ENCODE data around the gene MZF1.
A peak's percentile ranks its signal among the peaks of the same experiment; 100 is the strongest.

Gene MZF1

GRCh38 chr19:58519087-58519354 is 54.1 kb downstream of the MZF1 start:
- peaks cover 21% of the 10 kb centered on the region for H4K20me1 ChIP-seq (ENCODE audit: insufficient read depth, low read length)
- DNase-seq: peak; percentile 79
- H3K79me2 ChIP-seq (ENCODE audit: insufficient read depth, low read length): peaks cover 59% of the 10 kb centered on the region
- H2AFZ ChIP-seq (ENCODE audit: low read depth, low read length): peak overlapping the region; percentile 88
- H3K4me2 ChIP-seq (ENCODE audit: insufficient read depth, low read length): peak overlapping the region; percentile 90
- H3K27me3 ChIP-seq (ENCODE audit: insufficient read depth, low read length, poor library complexity): no peaks in the 10 kb centered on the region
- H3K4me1 ChIP-seq (ENCODE audit: insufficient read depth, low read length): peaks cover 55% of the 10 kb centered on the region
- H3K4me3 ChIP-seq (ENCODE audit: low read depth in 1 of 2, low read length in 2 of 2): peak overlapping the region; percentile 82 to 92
- peak overlapping the region; percentile 94 for H3K27ac ChIP-seq (ENCODE audit: low read length)
- no peaks in the 10 kb centered on the region for H3K9me3 ChIP-seq (ENCODE audit: insufficient read depth, low read length, severe bottlenecking)
- H3K9ac ChIP-seq (ENCODE audit: low read depth, low read length): peak overlapping the region; percentile 98
- peak; percentile 44 for ATAC-seq (ENCODE audit: insufficient read depth, low read depth)
- no peak for TF ChIP-seq EZH2 (IDR thresholded peaks at IDR 0.05; ENCODE audit: borderline replicate concordance, low read depth, low read length, severe bottlenecking)
- TF ChIP-seq CTCF (IDR thresholded peaks at IDR 0.05; ENCODE audit: borderline replicate concordance, extremely low read depth, low read length, poor library complexity, severe bottlenecking): peak; percentile 86
- peaks cover 29% of the 10 kb centered on the region for H3K36me3 ChIP-seq (ENCODE audit: insufficient read depth, low read length)

- Histone ChIP-seq H3K9ac (ENCODE audit: low read depth, low read length) (peak overlapping the region; percentile 98), H3K79me2 (ENCODE audit: insufficient read depth, low read length) (peaks cover 60% of the 10 kb centered on the region), H2AFZ (ENCODE audit: low read depth, low read length) (peak overlapping the region; percentile 88; the same call in 1 of the 2 replicates), H3K36me3 (ENCODE audit: insufficient read depth, low read length) (peaks cover 29% of the 10 kb centered on the region), H3K4me3 (ENCODE audit: low read depth in 1 of 2, low read length in 2 of 2) (peak overlapping the region; percentile 82 to 92), H4K20me1 (ENCODE audit: insufficient read depth, low read length) (peaks cover 21% of the 10 kb centered on the region), H3K4me1 (ENCODE audit: insufficient read depth, low read length) (peaks cover 59% of the 10 kb centered on the region), H3K27ac (ENCODE audit: low read length) (peak overlapping the region; percentile 94), H3K9me3 (ENCODE audit: insufficient read depth, low read length, severe bottlenecking) (no peaks in the 10 kb centered on the region), H3K4me2 (ENCODE audit: insufficient read depth, low read length) (peak overlapping the region; percentile 90), H3K27me3 (ENCODE audit: insufficient read depth, low read length, poor library complexity) (no peaks in the 10 kb centered on the region)
- TF ChIP-seq EZH2 (IDR thresholded peaks at IDR 0.05; ENCODE audit: borderline replicate concordance, low read depth, low read length, severe bottlenecking): no peak
- no peak for TF ChIP-seq CTCF (IDR thresholded peaks at IDR 0.05; ENCODE audit: borderline replicate concordance, extremely low read depth, low read length, poor library complexity, severe bottlenecking)
- peak; percentile 36 for DNase-seq
- no peak for ATAC-seq (ENCODE audit: insufficient read depth, low read depth)
Observed at GRCh38 chr19:58518256-58519086, 54.7 kb downstream of the MZF1 start.

GRCh38 chr19:58516964-58517833 is 55.9 kb downstream of the MZF1 start:
- peaks cover 29% of the 10 kb centered on the region for H3K36me3 ChIP-seq (ENCODE audit: insufficient read depth, low read length)
- H3K4me2 ChIP-seq (ENCODE audit: insufficient read depth, low read length): peak overlapping the region; percentile 90
- H3K27me3 ChIP-seq (ENCODE audit: insufficient read depth, low read length, poor library complexity): no peaks in the 10 kb centered on the region
- no peak overlapping the region for H2AFZ ChIP-seq (ENCODE audit: low read depth, low read length)
- ATAC-seq (ENCODE audit: insufficient read depth, low read depth) (no peak), DNase-seq (no peak)
- peak; percentile 48 for TF ChIP-seq CTCF (IDR thresholded peaks at IDR 0.05; ENCODE audit: borderline replicate concordance, extremely low read depth, low read length, poor library complexity, severe bottlenecking)
- no peak for TF ChIP-seq EZH2 (IDR thresholded peaks at IDR 0.05; ENCODE audit: borderline replicate concordance, low read depth, low read length, severe bottlenecking)
- 0 out of 4 replicates have a peak overlapping the region, but pooled peaks of 1 of the 2 experiments have one; percentile 15 for H3K4me3 ChIP-seq (ENCODE audit: low read depth in 1 of 2, low read length in 2 of 2)
- peaks cover 60% of the 10 kb centered on the region for H3K79me2 ChIP-seq (ENCODE audit: insufficient read depth, low read length)
- H4K20me1 ChIP-seq (ENCODE audit: insufficient read depth, low read length): peaks cover 21% of the 10 kb centered on the region
- peak overlapping the region; percentile 98; the same call in 1 of the 2 replicates for H3K9ac ChIP-seq (ENCODE audit: low read depth, low read length)
- H3K9me3 ChIP-seq (ENCODE audit: insufficient read depth, low read length, severe bottlenecking): no peaks in the 10 kb centered on the region
- peaks cover 63% of the 10 kb centered on the region for H3K4me1 ChIP-seq (ENCODE audit: insufficient read depth, low read length)
- H3K27ac ChIP-seq (ENCODE audit: low read length): peak overlapping the region; percentile 15
